BJ (cell line): ENCODE measurements around the gene FAM149B1. TPM values are rescaled to one million over a fixed set of nuclear protein-coding genes. Genes with fewer than 3 reads are reported as not detected.

Experiments
- CTCF ChIA-PET: fragments of 350-600 bp; formaldehyde crosslinking; extraction: SDS; loops from one replicate; lab custom pipeline; 2021; ENCODE audit warnings: antibody characterized with exemption, inconsistent platforms; lab: Yijun Ruan, JAX
- POLR2A ChIA-PET: fragments of 300-600 bp; sonication (Branson Sonifier 250); formaldehyde crosslinking; extraction: SDS; loops from one replicate; lab custom pipeline; 2021; ENCODE audit warnings: antibody characterized with exemption; lab: Charles Lee
- DNase-seq: peaks from one replicate; pipeline ENCODE4 v3.0.0-alpha.2; 2011; ENCODE audit warnings: low read depth
- H3K27me3 ChIP-seq: 2 replicates; pipeline ENCODE4 v1.6.0; 2011; ENCODE audit warnings: low read length; ENCODE audit not compliant: control insufficient read depth, insufficient read depth
- H3K36me3 ChIP-seq: 2 replicates; pipeline ENCODE4 v1.5.1; 2011; ENCODE audit warnings: low read length; ENCODE audit not compliant: control insufficient read depth, insufficient read depth
- H3K4me3 ChIP-seq: 2 replicates; pipeline ENCODE4 v1.5.1; 2011; ENCODE audit warnings: low read depth, mild to moderate bottlenecking, control low read depth, low read length
- CTCF ChIP-seq: IDR thresholded peaks from 2 replicates; pipeline ENCODE4 v1.5.1; 2011; ENCODE audit warnings: low read depth, mild to moderate bottlenecking, control low read depth, inconsistent platforms, low read length, moderate library complexity; ENCODE audit not compliant: insufficient read depth
- polyA plus RNA-seq: library from polyadenylated mRNA; depleted of rRNA; stranded (reverse); fragments of >200 nt; gene quantifications from 2 replicates; pipeline ENCODE4 v1.2.3, GENCODE V29; 2011

The FAM149B1 gene
- polyA plus RNA-seq, 1 experiment: 33.0 TPM

GRCh38 chr10:73238990-73239566, 71.2 kb downstream of the FAM149B1 start:
- H3K27me3 ChIP-seq: no peaks in the 10 kb centered on the region
- H3K4me3 ChIP-seq: no peak overlapping the region
- CTCF ChIA-PET: no interaction called here
- POLR2A ChIA-PET: no interaction called here
- H3K36me3 ChIP-seq: peaks cover 4% of the 10 kb centered on the region
- DNase-seq: no peak
- TF ChIP-seq CTCF: no peak

- ChIA-PET POLR2A (interaction anchor here (0.6 kb wide), 1 partner anchor 72 kb away, joined by 5 read pairs; no protein-coding TSS in a partner anchor), CTCF (no interaction called here)
- DNase-seq: no peak
- no peak for TF ChIP-seq CTCF
- Histone ChIP-seq H3K27me3 (no peaks in the 10 kb centered on the region), H3K4me3 (no peak overlapping the region), H3K36me3 (peaks cover 4% of the 10 kb centered on the region)
Measured at GRCh38 chr10:73239908-73240307, 72.0 kb downstream of the FAM149B1 start.

- H3K36me3 ChIP-seq: peaks cover 3% of the 10 kb centered on the region
Measured at GRCh38 chr10:73244866-73245477, 77.1 kb downstream of the FAM149B1 start.

GRCh38 chr10:73246322-73246645, 78.4 kb downstream of the FAM149B1 start:
- Histone ChIP-seq H3K36me3 (peaks cover 4% of the 10 kb centered on the region; the same call in 1 of the 2 replicates), H3K4me3 (peak overlapping the region; percentile 75), H3K27me3 (no peaks in the 10 kb centered on the region)
- ChIA-PET CTCF (interaction anchor here (1.6 kb wide), 1 partner anchor 24 kb away, joined by 5 read pairs; no protein-coding TSS in a partner anchor), POLR2A (no interaction called here)
- TF ChIP-seq CTCF: no peak
- DNase-seq: no peak

More at GRCh38 chr10:73244866-73245477, 77.1 kb downstream of the FAM149B1 start:
- TF ChIP-seq CTCF: no peak
- no peak overlapping the region for H3K4me3 ChIP-seq
- CTCF ChIA-PET: no interaction called here
- POLR2A ChIA-PET: no interaction called here
- H3K27me3 ChIP-seq: no peaks in the 10 kb centered on the region
- DNase-seq: no peak

- no peak for TF ChIP-seq CTCF
- ChIA-PET CTCF (interaction anchor here (0.9 to 1.7 kb wide), 3 partner anchors 17 to 30 kb away, joined by 3 to 6 read pairs (median 5); no protein-coding TSS in a partner anchor), POLR2A (interaction anchor here (0.5 to 1.1 kb wide), 4 partner anchors 19 to 254 kb away, joined by 3 to 4 read pairs (median 3); no protein-coding TSS in a partner anchor)
- Histone ChIP-seq H3K4me3 (peak within 1 kb of the TSS; percentile 75), H3K27me3 (no peaks in the 10 kb centered on the region), H3K36me3 (peaks cover 4% of the 10 kb centered on the region; the same call in 1 of the 2 replicates)
- peak; percentile 55 for DNase-seq
Measured at GRCh38 chr10:73246646-73247508, 79.0 kb downstream of the FAM149B1 start, which contains the start of gene DNAJC9. Gene DNAJC9, minus strand, starts transcription at chr10:73247255. Its CDS starts 66 bp downstream, at chr10:73247189.
